Calu3 (cell line): Measurements from ENCODE around the gene MEA1. TPM values are rescaled to one million over a fixed set of nuclear protein-coding genes. Genes with fewer than 3 reads are reported as not detected.

Experiments
- BruUV-seq: library from RNA; stranded (reverse); fragments of 400-500 nt; replicated peaks from 2 replicates; lab custom pipeline; 2021; lab: Mats Ljungman, UMichigan
- CTCF ChIA-PET: fragments of 300-600 bp; sonication (Branson Sonifier 250); formaldehyde crosslinking; loops from one replicate; lab custom pipeline; 2022; ENCODE audit warnings: antibody characterized with exemption; lab: Charles Lee
- DNase-seq: peaks from one replicate; pipeline ENCODE4 v3.0.0; 2022
- H3K27ac Mint-ChIP-seq: one replicate; pipeline ENCODE4 v1.8.0; 2022; ENCODE audit warnings: mixed read lengths; ENCODE audit not compliant: unreplicated experiment
- H3K27me3 Mint-ChIP-seq: one replicate; pipeline ENCODE4 v1.8.0; 2022; ENCODE audit warnings: mixed read lengths; ENCODE audit not compliant: unreplicated experiment
- H3K36me3 Mint-ChIP-seq: one replicate; pipeline ENCODE4 v1.8.0; 2022; ENCODE audit warnings: mild to moderate bottlenecking, moderate library complexity, mixed read lengths; ENCODE audit not compliant: insufficient read depth, unreplicated experiment
- H3K4me1 Mint-ChIP-seq: one replicate; pipeline ENCODE4 v1.8.0; 2022; ENCODE audit warnings: mild to moderate bottlenecking, low read depth, mixed read lengths; ENCODE audit not compliant: unreplicated experiment
- H3K4me3 Mint-ChIP-seq: one replicate; pipeline ENCODE4 v1.8.0; 2022; ENCODE audit warnings: mild to moderate bottlenecking, low read depth, moderate library complexity, mixed read lengths; ENCODE audit not compliant: unreplicated experiment
- H3K9me3 Mint-ChIP-seq: one replicate; pipeline ENCODE4 v1.8.0; 2022; ENCODE audit warnings: low read depth, mixed read lengths; ENCODE audit not compliant: unreplicated experiment
- CTCF ChIP-seq: fragments of 200-600 bp; IDR thresholded peaks from one replicate; pipeline ENCODE4 v1.8.0; 2022; ENCODE audit warnings: antibody characterized with exemption; ENCODE audit not compliant: unreplicated experiment
- intact Hi-C: fragments of 100-400 bp; cut with micrococcal nuclease; formaldehyde crosslinking; loops from one replicate; pipeline ENCODE4 v1.10.0; 2022; ENCODE audit not compliant: unreplicated experiment
- total RNA-seq: library from RNA; stranded (reverse); gene quantifications from 2 replicates; pipeline ENCODE4 v1.2.3, GENCODE V29; 2022

Gene MEA1
- total RNA-seq, 1 experiment from 2014 or later = 115 TPM

- TF ChIP-seq CTCF = no peak
- CTCF ChIA-PET = no interaction called here
- Mint-ChIP-seq H3K9me3 (no peaks in the 10 kb centered on the region), H3K36me3 (peaks cover 17% of the 10 kb centered on the region), H3K4me3 (no peak overlapping the region), H3K4me1 (peaks cover 18% of the 10 kb centered on the region), H3K27ac (no peak overlapping the region), H3K27me3 (no peaks in the 10 kb centered on the region)
- DNase-seq = no peak
- BruUV-seq = no TSS peak
- intact Hi-C loops = no loop called here
These were observed 45.0 kb downstream of the MEA1 start for GRCh38 chr6:42968783-42969182.

- Mint-ChIP-seq H3K4me1 (peaks cover 18% of the 10 kb centered on the region), H3K36me3 (peaks cover 19% of the 10 kb centered on the region), H3K27me3 (no peaks in the 10 kb centered on the region), H3K9me3 (no peaks in the 10 kb centered on the region), H3K27ac (no peak overlapping the region), H3K4me3 (no peak overlapping the region)
- CTCF ChIA-PET = interaction anchor here (0.5 kb wide), 1 partner anchor 284 kb away, joined by 3 read pairs; no protein-coding TSS in a partner anchor
- no peak for DNase-seq
- intact Hi-C loops = no loop called here
- BruUV-seq = no TSS peak
- TF ChIP-seq CTCF = no peak
These were observed 45.5 kb downstream of the MEA1 start for GRCh38 chr6:42968126-42968701.

- no peak overlapping the region for H3K4me3 Mint-ChIP-seq
- no peak overlapping the region for H3K27ac Mint-ChIP-seq
- H3K9me3 Mint-ChIP-seq = no peaks in the 10 kb centered on the region
- peaks cover 18% of the 10 kb centered on the region for H3K4me1 Mint-ChIP-seq
- TF ChIP-seq CTCF = no peak
- intact Hi-C loops = no loop called here
- no peaks in the 10 kb centered on the region for H3K27me3 Mint-ChIP-seq
- CTCF ChIA-PET = interaction anchor here (0.6 kb wide), 1 partner anchor 49 kb away, joined by 5 read pairs; no protein-coding TSS in a partner anchor
- no peak for DNase-seq
- BruUV-seq = no TSS peak
- peaks cover 21% of the 10 kb centered on the region for H3K36me3 Mint-ChIP-seq
These were observed 46.5 kb downstream of the MEA1 start for GRCh38 chr6:42967228-42967627.

GRCh38 chr6:42966571-42966970 lies 47.2 kb downstream of the MEA1 start:
- no TSS peak for BruUV-seq
- no peak overlapping the region for H3K4me3 Mint-ChIP-seq
- CTCF ChIA-PET = interaction anchor here (0.8 kb wide), 1 partner anchor 18 kb away, joined by 3 read pairs; the partner anchor contains the start of gene PPP2R5D
- TF ChIP-seq CTCF = no peak
- H3K36me3 Mint-ChIP-seq = peaks cover 28% of the 10 kb centered on the region
- no peak overlapping the region for H3K27ac Mint-ChIP-seq
- intact Hi-C loops = no loop called here
- no peak for DNase-seq
- H3K4me1 Mint-ChIP-seq = peaks cover 16% of the 10 kb centered on the region
- H3K9me3 Mint-ChIP-seq = no peaks in the 10 kb centered on the region
- H3K27me3 Mint-ChIP-seq = no peaks in the 10 kb centered on the region
